Smooth muscle cell (in vitro differentiated cells): ENCODE data around the gene SDK1. TPM values are rescaled to one million over a fixed set of nuclear protein-coding genes. Genes with fewer than 3 reads are reported as not detected.

Experiments
- DNase-seq: peaks from one replicate; lab custom pipeline; 2025; ENCODE audit not compliant: unreplicated experiment; lab: John Stamatoyannopoulos, UW
- H2AFZ ChIP-seq: fragments of 200-600 bp; sonication (generic); 2 replicates; pipeline ENCODE4 v1.6.0; 2016; ENCODE audit warnings: antibody characterized with exemption, low read depth, mild to moderate bottlenecking
- H3F3A ChIP-seq: fragments of 200-600 bp; sonication (generic); 2 replicates; pipeline ENCODE4 v1.6.0; 2017; ENCODE audit warnings: antibody characterized with exemption, low read depth
- H3K27ac ChIP-seq: fragments of 200-600 bp; sonication (generic); 2 replicates; pipeline ENCODE4 v1.5.1; 2016; ENCODE audit warnings: low read depth, mild to moderate bottlenecking
- H3K27me3 ChIP-seq: fragments of 200-600 bp; sonication (generic); 2 replicates; pipeline ENCODE4 v1.6.1; 2016; ENCODE audit warnings: low read depth, mild to moderate bottlenecking
- H3K36me3 ChIP-seq: fragments of 200-600 bp; sonication (generic); 2 replicates; pipeline ENCODE4 v1.5.1; 2016; ENCODE audit warnings: low read depth
- H3K4me1 ChIP-seq: fragments of 200-600 bp; sonication (generic); 2 replicates; pipeline ENCODE4 v1.5.1; 2016; ENCODE audit warnings: low read depth
- H3K4me2 ChIP-seq: fragments of 200-600 bp; sonication (generic); 2 replicates; pipeline ENCODE4 v1.6.0; 2016; ENCODE audit warnings: mild to moderate bottlenecking
- H3K4me3 ChIP-seq: fragments of 200-600 bp; sonication (generic); 2 replicates; pipeline ENCODE4 v1.5.1; 2016; ENCODE audit warnings: mild to moderate bottlenecking
- H3K79me2 ChIP-seq: fragments of 200-600 bp; sonication (generic); 2 replicates; pipeline ENCODE4 v1.6.0; 2016; ENCODE audit warnings: low read depth, mild to moderate bottlenecking
- H3K9ac ChIP-seq: fragments of 200-600 bp; sonication (generic); 2 replicates; pipeline ENCODE4 v1.6.0; 2016; ENCODE audit warnings: low read depth
- H3K9me3 ChIP-seq: fragments of 200-600 bp; sonication (generic); replicated peaks from 2 replicates; pipeline ENCODE4 v1.5.1; 2016; ENCODE audit warnings: low read depth
- H4K20me1 ChIP-seq: fragments of 200-600 bp; sonication (generic); 2 replicates; pipeline ENCODE4 v1.6.0; 2016; ENCODE audit warnings: low read depth
- WGBS: methylation state at CpG from one replicate; pipeline ENCODE4 v1.1.7; 2016; ENCODE audit warnings: low lambda C conversion rate; 5-methylcytosine and 5-hydroxymethylcytosine counted together
- polyA plus RNA-seq: library from polyadenylated mRNA; unstranded; fragments of >200 nt; fragmentation: Nextera tagmentation; extraction: Ambion mirVana; gene quantifications from 2 replicates; pipeline ENCODE4 v1.2.1, GENCODE V29; 2016
- total RNA-seq: library from RNA; depleted of rRNA; stranded (reverse); fragments of >200 nt; gene quantifications from 2 replicates; pipeline ENCODE4 v1.2.3, GENCODE V29; 2014
- TF ChIP-seq, protein P1 (sequence below): fragments of 200-600 bp; sonication (generic); IDR thresholded peaks from 2 replicates; pipeline ENCODE4 v1.5.1; 2017; ENCODE audit warnings: borderline replicate concordance, mild to moderate bottlenecking, antibody characterized with exemption; ENCODE audit not compliant: insufficient read depth, poor library complexity, severe bottlenecking

Gene SDK1
- total and polyA plus RNA-seq, 2 experiments from 2014 or later, result 1.1 to 2.5 TPM

- DNase-seq, result no peak
- Histone ChIP-seq H3K27me3 (no peaks in the 10 kb centered on the region), H2AFZ (no peak overlapping the region), H3K9ac (no peak overlapping the region), H3K4me3 (no peak overlapping the region), H3F3A (no peaks in the 10 kb centered on the region), H3K79me2 (no peaks in the 10 kb centered on the region), H4K20me1 (no peaks in the 10 kb centered on the region), H3K4me1 (no peaks in the 10 kb centered on the region), H3K36me3 (no peaks in the 10 kb centered on the region), H3K9me3 (no peaks in the 10 kb centered on the region), H3K27ac (no peak overlapping the region), H3K4me2 (no peak overlapping the region)
- TF ChIP-seq, protein P1, sequence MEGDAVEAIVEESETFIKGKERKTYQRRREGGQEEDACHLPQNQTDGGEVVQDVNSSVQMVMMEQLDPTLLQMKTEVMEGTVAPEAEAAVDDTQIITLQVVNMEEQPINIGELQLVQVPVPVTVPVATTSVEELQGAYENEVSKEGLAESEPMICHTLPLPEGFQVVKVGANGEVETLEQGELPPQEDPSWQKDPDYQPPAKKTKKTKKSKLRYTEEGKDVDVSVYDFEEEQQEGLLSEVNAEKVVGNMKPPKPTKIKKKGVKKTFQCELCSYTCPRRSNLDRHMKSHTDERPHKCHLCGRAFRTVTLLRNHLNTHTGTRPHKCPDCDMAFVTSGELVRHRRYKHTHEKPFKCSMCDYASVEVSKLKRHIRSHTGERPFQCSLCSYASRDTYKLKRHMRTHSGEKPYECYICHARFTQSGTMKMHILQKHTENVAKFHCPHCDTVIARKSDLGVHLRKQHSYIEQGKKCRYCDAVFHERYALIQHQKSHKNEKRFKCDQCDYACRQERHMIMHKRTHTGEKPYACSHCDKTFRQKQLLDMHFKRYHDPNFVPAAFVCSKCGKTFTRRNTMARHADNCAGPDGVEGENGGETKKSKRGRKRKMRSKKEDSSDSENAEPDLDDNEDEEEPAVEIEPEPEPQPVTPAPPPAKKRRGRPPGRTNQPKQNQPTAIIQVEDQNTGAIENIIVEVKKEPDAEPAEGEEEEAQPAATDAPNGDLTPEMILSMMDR, result no peak
- 100% methylated on average over 4 of the region's 4 CpGs for WGBS
Measured at GRCh38 chr7:4110438-4110837, 809.4 kb downstream of the SDK1 start.

DNA sequence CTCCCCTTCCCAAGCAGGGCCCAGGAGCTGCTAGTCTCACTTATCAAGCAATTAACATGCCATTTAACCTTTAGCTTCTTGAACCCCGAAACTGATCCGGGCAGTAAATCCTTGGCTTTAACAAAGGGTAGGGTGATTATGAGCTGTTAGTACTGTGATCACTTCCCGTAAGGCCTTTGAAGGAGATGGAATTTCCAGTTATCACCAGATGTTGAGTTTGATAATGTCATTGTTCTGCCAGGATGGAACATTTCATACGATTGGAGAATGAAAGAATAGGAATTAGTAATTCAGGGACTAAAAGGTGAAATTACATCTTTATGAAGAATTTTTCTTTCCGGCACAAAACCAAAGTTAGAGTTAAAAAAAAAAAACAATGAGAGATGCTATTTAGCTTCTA lies 810.1 kb downstream of the SDK1 start:
- no peaks in the 10 kb centered on the region for H4K20me1 ChIP-seq
- H3K27ac ChIP-seq, result no peak overlapping the region
- WGBS, result 78% methylated on average over 5 of the region's 5 CpGs
- H3K4me3 ChIP-seq, result no peak overlapping the region
- TF ChIP-seq, protein P1, result no peak
- H3K27me3 ChIP-seq, result no peaks in the 10 kb centered on the region
- no peak for DNase-seq
- no peaks in the 10 kb centered on the region for H3K9me3 ChIP-seq
- H3K79me2 ChIP-seq, result no peaks in the 10 kb centered on the region
- no peaks in the 10 kb centered on the region for H3K4me1 ChIP-seq
- no peaks in the 10 kb centered on the region for H3F3A ChIP-seq
- no peak overlapping the region for H3K9ac ChIP-seq
- no peaks in the 10 kb centered on the region for H3K36me3 ChIP-seq
- H3K4me2 ChIP-seq, result no peak overlapping the region
- no peak overlapping the region for H2AFZ ChIP-seq

GRCh38 chr7:4113271-4113670 lies 812.2 kb downstream of the SDK1 start:
- no peaks in the 10 kb centered on the region for H4K20me1 ChIP-seq
- TF ChIP-seq, protein P1, result no peak
- no peaks in the 10 kb centered on the region for H3K27me3 ChIP-seq
- H3K79me2 ChIP-seq, result no peaks in the 10 kb centered on the region
- H3K9ac ChIP-seq, result no peak overlapping the region
- no peaks in the 10 kb centered on the region for H3K4me1 ChIP-seq
- H2AFZ ChIP-seq, result no peak overlapping the region
- H3F3A ChIP-seq, result no peaks in the 10 kb centered on the region
- no peaks in the 10 kb centered on the region for H3K36me3 ChIP-seq
- no peak for DNase-seq
- no peaks in the 10 kb centered on the region for H3K9me3 ChIP-seq
- 77% methylated on average over 14 of the region's 14 CpGs for WGBS
- no peak overlapping the region for H3K27ac ChIP-seq
- H3K4me2 ChIP-seq, result no peak overlapping the region
- H3K4me3 ChIP-seq, result no peak overlapping the region

DNA sequence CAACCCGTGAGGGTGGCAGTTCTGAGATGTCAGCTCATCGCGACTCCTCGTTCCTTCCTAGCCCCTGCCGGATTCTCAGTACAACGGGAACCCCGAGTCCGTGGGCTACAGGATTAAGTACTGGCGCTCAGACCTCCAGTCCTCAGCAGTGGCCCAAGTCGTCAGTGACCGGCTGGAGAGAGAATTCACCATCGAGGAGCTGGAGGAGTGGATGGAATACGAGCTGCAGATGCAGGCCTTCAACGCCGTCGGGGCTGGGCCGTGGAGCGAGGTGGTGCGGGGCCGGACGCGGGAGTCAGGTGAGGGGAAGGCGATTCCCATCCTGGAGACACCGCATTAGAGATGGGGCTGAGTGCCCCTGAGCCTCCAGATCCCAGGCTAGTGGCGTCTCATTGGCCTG lies 812.9 kb downstream of the SDK1 start:
- no peaks in the 10 kb centered on the region for H3K9me3 ChIP-seq

More for the DNA sequence above, 812.9 kb downstream of the SDK1 start:
- Histone ChIP-seq H3F3A (no peaks in the 10 kb centered on the region), H3K4me1 (no peaks in the 10 kb centered on the region), H3K36me3 (no peaks in the 10 kb centered on the region), H3K79me2 (no peaks in the 10 kb centered on the region), H3K4me2 (no peak overlapping the region), H3K27ac (no peak overlapping the region), H3K27me3 (no peaks in the 10 kb centered on the region), H2AFZ (no peak overlapping the region), H3K4me3 (no peak overlapping the region), H4K20me1 (no peaks in the 10 kb centered on the region), H3K9ac (no peak overlapping the region)
- 95% methylated on average over 25 of the region's 25 CpGs for WGBS
- no peak for DNase-seq
- TF ChIP-seq, protein P1, result no peak
